HepG2 (cell line): ENCODE results near the gene RNU7-1. TPM values are rescaled to one million over a fixed set of nuclear protein-coding genes. Genes with fewer than 3 reads are reported as not detected.

Experiments used
- CREB3 ChIP-seq: sonication (generic); formaldehyde crosslinking; IDR thresholded peaks from 2 replicates; pipeline ENCODE4 v1.5.0; 2020; ENCODE audit warnings: missing genetic modification reagents
- FIP1L1 ChIP-seq: fragments of 200-400 bp; formaldehyde crosslinking; IDR thresholded peaks from 2 replicates; pipeline ENCODE4 v1.6.1; 2018; ENCODE audit warnings: low read depth, mild to moderate bottlenecking, low read length, moderate library complexity, borderline replicate concordance; ENCODE audit not compliant: insufficient read depth
- GABPA ChIP-seq, 2 experiments: IDR thresholded peaks; 2 replicates each; pipeline ENCODE4 v1.6.1; 2011 to 2016; ENCODE audit warnings: low read depth in 2 of 2, low read length in 1 of 2, missing biosample characterization in 1 of 2, missing genetic modification characterization in 1 of 2
- HDAC1 ChIP-seq: sonication (generic); formaldehyde crosslinking; IDR thresholded peaks from 2 replicates; pipeline ENCODE4 v1.5.1; 2020; ENCODE audit warnings: mild to moderate bottlenecking, missing genetic modification reagents
- MYNN ChIP-seq: sonication (generic); formaldehyde crosslinking; IDR thresholded peaks from 2 replicates; pipeline ENCODE4 v1.4.0; 2020; ENCODE audit warnings: mild to moderate bottlenecking, low read depth, missing genetic modification reagents
- NFAT5 ChIP-seq: sonication (generic); formaldehyde crosslinking; IDR thresholded peaks from 2 replicates; pipeline ENCODE4 v1.4.0; 2020; ENCODE audit warnings: missing genetic modification reagents
- POLR2G ChIP-seq: fragments of 200-400 bp; formaldehyde crosslinking; IDR thresholded peaks from 2 replicates; pipeline ENCODE4 v1.6.1; 2018; ENCODE audit warnings: mild to moderate bottlenecking, low read depth, low read length, moderate library complexity
- TBL1XR1 ChIP-seq: fragments of 150-350 bp; IDR thresholded peaks from 2 replicates; pipeline ENCODE4 v1.6.1; 2014; ENCODE audit warnings: borderline replicate concordance, low read length; ENCODE audit not compliant: partially characterized antibody
- TERF1 ChIP-seq: sonication (generic); formaldehyde crosslinking; IDR thresholded peaks from 2 replicates; pipeline ENCODE4 v1.8.0; 2022; ENCODE audit warnings: mild to moderate bottlenecking, missing genetic modification reagents, moderate library complexity
- ZFP36L2 ChIP-seq: sonication (generic); formaldehyde crosslinking; IDR thresholded peaks from 2 replicates; pipeline ENCODE4 v1.4.0; 2020; ENCODE audit warnings: missing genetic modification reagents
- ZFX ChIP-seq: sonication (generic); formaldehyde crosslinking; IDR thresholded peaks from 2 replicates; pipeline ENCODE4 v1.4.0; 2020; ENCODE audit warnings: mild to moderate bottlenecking, low read depth, missing genetic modification reagents, moderate library complexity
- ZNF740 ChIP-seq: sonication (generic); formaldehyde crosslinking; IDR thresholded peaks from 2 replicates; pipeline ENCODE4 v1.4.0; 2020; ENCODE audit warnings: missing genetic modification reagents
- ZNF800 ChIP-seq: sonication (generic); formaldehyde crosslinking; IDR thresholded peaks from 2 replicates; pipeline ENCODE4 v1.4.0; 2020; ENCODE audit warnings: missing genetic modification reagents
- ZSCAN29 ChIP-seq: sonication (generic); formaldehyde crosslinking; conservative IDR thresholded peaks from 2 replicates; pipeline ENCODE4 v1.4.0; 2020; ENCODE audit warnings: mild to moderate bottlenecking, missing genetic modification reagents
- polyA plus RNA-seq, 8 experiments: library from polyadenylated mRNA; depleted of rRNA in 3 of 8; stranded (reverse) in 7 of 8; unstranded in 1 of 8; fragments of >200 nt; fragmentation: Illumina TruSeq in 4 of 8; extraction: Trizol in 4 of 8; gene quantifications; 2 replicates each; pipeline versions ENCODE4 v1.2.1 to v1.2.3, GENCODE V29; 2011 to 2016; ENCODE audit warnings: low read depth in 4 of 8, missing spikeins in 1 of 8, mixed read lengths in 1 of 8; ENCODE audit not compliant: insufficient read depth in 1 of 8
- total RNA-seq, 5 experiments: library from RNA; depleted of rRNA; stranded (reverse); fragments of >200 nt; fragmentation: Illumina TruSeq; extraction: Trizol; gene quantifications; 2 replicates each; pipeline ENCODE4 v1.2.3, GENCODE V29; 2016; ENCODE audit warnings: low read depth in 1 of 5
- TF ChIP-seq, protein P1 (sequence below): sonication (generic); formaldehyde crosslinking; IDR thresholded peaks from 2 replicates; pipeline ENCODE4; 2020; ENCODE audit warnings: missing genetic modification reagents, mild to moderate bottlenecking, borderline replicate concordance

RNU7-1 gene
- total and polyA plus RNA-seq, 2 of the 13 experiments (the other 11 are each of a cell fraction or from before 2014, with no cell fraction given): not detected

DNA sequence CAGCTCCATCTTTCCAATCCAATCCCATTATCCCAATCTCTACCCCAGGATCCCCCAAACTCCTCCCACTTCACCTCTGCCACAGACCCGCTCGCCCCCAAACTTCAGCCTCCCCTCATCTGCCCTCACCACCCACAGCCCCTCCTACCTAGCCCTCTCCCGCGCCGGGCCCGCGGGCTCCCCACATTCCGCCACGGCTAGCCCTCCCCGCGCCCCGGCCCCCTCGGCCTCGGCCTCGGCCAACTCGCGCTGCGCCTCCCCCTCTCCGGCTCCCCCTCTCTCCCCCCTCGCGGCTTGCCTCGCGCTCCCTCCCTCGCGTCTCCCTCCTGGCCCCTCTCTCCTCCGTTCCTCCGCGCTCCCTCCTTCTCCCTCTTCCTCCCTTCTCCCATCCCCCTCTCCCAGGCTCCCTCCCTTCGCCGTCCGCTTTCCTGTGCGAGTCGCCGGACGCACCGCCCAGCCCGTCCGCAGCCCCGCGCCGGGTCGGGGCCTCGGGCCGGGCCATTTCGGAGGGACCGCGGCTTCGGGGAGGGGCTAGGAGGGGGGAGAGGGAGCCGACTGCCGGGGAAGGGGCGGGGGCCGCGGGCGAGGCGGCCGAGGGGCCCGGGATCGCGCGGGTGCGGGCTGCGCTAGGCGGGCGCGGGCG, 16.1 kb upstream of the RNU7-1 start, which contains the start of gene ATN1 (continued):
- TF ChIP-seq NFAT5 (no peak), MYNN (no peak), TERF1 (CRISPR knock-in tag) (no peak), ZSCAN29 (no peak), ZNF800 (CRISPR knock-in tag) (no peak), HDAC1 (CRISPR knock-in tag) (peak; percentile 59; the same call in 1 of the 2 replicates), FIP1L1 (no peak), ZFX (peak; percentile 86), ZNF740 (CRISPR knock-in tag) (0 out of 2 replicates have a peak, but pooled peaks have one; percentile 28), CREB3 (CRISPR knock-in tag) (no peak), TBL1XR1 (no peak), POLR2G (peak; percentile 75), ZFP36L2 (CRISPR knock-in tag) (no peak), GABPA (IDR thresholded peaks at IDR 0.05; ENCODE audit: low read depth, low read length) (no peak), GABPA (CRISPR knock-in tag; IDR thresholded peaks at IDR 0.05; ENCODE audit: low read depth) (no peak)
- TF ChIP-seq, protein P1, sequence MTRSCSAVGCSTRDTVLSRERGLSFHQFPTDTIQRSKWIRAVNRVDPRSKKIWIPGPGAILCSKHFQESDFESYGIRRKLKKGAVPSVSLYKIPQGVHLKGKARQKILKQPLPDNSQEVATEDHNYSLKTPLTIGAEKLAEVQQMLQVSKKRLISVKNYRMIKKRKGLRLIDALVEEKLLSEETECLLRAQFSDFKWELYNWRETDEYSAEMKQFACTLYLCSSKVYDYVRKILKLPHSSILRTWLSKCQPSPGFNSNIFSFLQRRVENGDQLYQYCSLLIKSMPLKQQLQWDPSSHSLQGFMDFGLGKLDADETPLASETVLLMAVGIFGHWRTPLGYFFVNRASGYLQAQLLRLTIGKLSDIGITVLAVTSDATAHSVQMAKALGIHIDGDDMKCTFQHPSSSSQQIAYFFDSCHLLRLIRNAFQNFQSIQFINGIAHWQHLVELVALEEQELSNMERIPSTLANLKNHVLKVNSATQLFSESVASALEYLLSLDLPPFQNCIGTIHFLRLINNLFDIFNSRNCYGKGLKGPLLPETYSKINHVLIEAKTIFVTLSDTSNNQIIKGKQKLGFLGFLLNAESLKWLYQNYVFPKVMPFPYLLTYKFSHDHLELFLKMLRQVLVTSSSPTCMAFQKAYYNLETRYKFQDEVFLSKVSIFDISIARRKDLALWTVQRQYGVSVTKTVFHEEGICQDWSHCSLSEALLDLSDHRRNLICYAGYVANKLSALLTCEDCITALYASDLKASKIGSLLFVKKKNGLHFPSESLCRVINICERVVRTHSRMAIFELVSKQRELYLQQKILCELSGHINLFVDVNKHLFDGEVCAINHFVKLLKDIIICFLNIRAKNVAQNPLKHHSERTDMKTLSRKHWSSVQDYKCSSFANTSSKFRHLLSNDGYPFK (CRISPR knock-in tag): no peak
